ENCODE data around the gene TLL2.

The TLL2 gene

DNA sequence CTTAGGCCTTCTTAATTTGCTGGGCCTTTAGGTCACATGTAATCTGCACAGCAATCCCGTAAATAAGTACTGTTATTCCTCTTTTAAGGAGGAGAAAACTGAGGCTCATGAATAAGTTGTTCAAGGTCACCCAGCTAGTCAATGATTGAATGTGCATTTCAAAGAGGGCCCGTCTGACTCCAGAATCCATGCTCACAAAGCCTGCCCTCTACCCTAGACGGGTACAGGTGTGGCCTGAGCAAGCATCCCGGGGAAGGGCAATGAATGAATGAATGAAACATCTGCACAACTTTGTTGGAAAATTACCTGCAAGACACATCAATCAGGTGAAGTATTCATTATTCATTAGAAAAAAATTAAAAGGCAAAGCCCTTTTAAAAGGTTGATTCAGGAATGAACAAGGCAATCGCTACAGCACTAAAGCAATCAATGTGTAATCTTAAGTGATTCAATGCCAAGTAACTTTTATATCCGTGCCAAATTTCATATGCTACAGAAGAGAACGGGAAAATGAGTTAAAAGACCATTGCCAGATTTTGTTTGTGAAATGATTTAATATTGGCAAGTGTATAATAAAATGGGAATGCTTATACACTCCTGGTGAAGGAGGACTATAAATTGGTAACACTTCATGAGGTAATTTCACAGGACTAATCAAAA is 61.1 kb downstream of the TLL2 start:
- DNase-seq (ENCODE audit: low spot score), result no peak
- Histone ChIP-seq H3K4me3 (no peak overlapping the region), H3K27ac (no peak overlapping the region)
- TF ChIP-seq, protein P1, sequence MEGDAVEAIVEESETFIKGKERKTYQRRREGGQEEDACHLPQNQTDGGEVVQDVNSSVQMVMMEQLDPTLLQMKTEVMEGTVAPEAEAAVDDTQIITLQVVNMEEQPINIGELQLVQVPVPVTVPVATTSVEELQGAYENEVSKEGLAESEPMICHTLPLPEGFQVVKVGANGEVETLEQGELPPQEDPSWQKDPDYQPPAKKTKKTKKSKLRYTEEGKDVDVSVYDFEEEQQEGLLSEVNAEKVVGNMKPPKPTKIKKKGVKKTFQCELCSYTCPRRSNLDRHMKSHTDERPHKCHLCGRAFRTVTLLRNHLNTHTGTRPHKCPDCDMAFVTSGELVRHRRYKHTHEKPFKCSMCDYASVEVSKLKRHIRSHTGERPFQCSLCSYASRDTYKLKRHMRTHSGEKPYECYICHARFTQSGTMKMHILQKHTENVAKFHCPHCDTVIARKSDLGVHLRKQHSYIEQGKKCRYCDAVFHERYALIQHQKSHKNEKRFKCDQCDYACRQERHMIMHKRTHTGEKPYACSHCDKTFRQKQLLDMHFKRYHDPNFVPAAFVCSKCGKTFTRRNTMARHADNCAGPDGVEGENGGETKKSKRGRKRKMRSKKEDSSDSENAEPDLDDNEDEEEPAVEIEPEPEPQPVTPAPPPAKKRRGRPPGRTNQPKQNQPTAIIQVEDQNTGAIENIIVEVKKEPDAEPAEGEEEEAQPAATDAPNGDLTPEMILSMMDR (IDR thresholded peaks at IDR 0.05), result no peak

DNA sequence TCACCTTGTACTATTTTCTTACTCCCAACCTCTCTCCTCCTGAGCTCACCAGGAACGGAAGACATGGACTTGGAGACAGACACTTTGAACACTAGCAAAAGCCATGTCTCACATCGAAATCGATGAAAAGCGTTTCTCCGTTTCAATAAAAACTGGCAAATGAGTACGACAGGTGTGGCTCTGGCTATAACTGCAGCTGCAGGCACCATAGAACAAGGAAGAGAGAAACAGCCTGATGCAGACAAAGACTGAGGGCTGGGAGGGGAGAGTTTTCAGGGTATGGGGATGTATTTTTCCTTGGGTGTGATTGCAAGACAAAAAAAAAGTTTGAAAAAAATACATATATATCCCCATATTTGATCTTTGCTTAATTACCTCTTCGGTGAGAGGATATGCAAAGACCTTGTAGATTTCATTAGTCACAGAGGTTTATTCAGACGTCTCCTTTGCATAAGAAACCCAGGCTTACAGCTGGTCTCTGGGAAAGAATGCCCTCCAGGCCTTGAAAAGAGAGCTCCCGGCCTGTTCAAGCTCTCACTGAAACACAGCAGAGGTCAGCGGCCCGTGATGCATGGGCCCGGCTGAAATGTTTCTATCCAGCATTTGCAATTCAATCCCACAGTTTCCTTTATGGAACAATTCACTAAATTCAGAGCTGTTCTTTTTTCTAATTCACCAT is 63.1 kb downstream of the TLL2 start:
- no peak for DNase-seq (ENCODE audit: low spot score)
- no peak overlapping the region for H3K27ac ChIP-seq
- H3K4me3 ChIP-seq, result no peak overlapping the region
- TF ChIP-seq, protein P1 (IDR thresholded peaks at IDR 0.05), result no peak

DNA sequence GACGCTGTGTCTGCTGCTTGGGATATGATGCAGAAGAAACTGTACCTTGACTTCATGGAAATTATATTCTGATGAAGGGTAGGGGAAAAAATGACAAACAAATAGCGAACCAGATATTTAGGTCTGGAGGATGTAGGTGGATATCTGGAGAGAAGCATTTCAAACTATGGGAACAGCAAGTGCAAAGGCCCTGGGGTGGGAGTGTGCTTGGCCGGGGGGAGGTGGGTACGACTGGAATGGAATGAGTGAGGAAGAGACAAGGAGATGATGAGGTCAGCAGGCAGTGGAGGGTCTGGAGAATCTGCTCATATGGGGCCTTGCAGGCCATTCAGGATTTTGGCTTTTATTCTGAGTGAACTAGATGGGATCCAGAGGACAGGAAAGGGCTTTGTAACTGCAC is 65.2 kb downstream of the TLL2 start:
- H3K27ac ChIP-seq, result no peak overlapping the region
- TF ChIP-seq, protein P1 (IDR thresholded peaks at IDR 0.05), result no peak
- DNase-seq (ENCODE audit: low spot score), result peak; percentile 1
- H3K4me3 ChIP-seq, result no peak overlapping the region

DNA sequence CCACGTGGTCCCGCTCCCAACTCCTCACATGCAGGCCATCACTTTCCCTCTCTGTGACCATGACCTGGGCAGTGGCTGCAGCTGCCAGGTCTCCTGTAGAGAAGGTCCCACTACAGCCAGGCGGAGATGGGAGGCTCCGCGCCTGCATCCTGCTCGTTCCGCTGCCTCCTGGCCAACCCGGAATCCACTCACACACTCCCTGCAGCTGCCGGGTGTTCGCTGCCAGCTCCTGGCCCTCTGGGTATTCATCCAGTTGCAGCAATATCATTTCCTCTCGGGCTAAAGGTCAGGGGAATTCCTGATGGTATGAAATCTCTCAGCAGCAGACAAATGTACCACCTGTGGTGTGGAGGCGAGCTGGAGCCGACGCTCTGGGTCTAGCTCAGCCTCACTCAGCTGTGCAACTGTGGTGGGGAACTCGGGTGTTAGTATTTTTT is 65.7 kb downstream of the TLL2 start:
- no peak overlapping the region for H3K4me3 ChIP-seq
- TF ChIP-seq, protein P1 (IDR thresholded peaks at IDR 0.05), result no peak
- DNase-seq (ENCODE audit: low spot score), result no peak
- no peak overlapping the region for H3K27ac ChIP-seq

DNA sequence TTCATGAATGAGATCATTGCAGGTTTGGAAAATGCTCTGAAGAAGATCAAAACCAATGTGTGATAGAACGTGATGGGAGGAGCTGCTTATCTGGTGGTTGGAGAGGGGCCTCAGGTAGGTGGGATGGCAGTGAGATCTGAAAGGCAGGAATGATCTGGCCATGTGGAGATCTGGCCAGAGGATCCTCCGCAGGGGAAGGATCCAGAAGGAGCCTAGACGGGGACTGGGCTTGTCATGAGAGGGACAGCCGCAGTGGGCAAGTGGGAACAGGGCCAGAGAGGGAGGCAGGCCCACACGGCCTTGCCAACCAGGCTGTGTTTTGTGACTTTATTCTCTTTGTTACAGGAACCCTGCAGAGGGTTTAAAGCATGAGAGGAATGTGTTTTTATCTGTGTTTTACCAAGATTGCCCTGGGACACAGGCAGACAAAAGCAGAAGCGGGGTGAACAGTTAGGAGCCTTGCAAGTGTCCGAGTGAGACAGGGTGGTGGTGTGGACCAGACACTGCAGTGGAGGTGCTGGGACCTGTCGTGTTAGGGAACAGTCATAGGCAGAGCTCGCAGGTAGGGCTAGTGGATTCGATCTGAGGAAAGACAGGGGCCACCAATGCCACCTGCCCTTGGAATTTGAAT is 66.6 kb downstream of the TLL2 start:
- TF ChIP-seq, protein P1 (IDR thresholded peaks at IDR 0.05), result no peak

DNA sequence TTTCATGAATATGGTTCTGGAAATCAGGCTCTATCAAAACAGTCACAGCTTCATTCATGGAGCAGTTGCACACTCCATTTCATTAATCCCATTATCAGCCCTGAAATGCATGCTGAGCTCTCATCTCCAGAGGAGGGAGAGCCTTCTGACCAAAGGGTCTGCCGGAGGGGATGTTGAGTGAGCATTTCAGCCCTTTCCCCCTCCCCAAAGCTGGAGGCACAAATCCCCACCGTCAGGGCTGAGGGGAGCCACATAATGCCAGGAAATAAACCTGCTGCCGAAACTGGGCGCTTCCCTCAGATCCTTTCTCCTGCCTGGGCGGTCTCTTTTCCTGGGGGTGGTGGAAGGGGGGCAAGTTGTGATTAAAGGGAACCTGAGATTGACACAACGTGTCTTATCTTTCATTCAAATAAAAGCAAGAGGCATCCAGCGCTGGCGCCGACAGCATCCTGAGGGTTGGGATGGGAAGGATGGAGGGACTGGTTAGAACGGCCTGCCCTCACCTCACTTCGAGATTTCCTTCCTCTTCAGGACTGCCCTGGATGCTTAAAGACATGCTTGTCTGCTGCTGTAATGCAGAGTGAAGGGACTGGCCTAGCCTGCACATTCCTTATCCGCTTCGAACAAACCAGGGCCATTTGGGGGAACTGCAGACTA is 71.6 kb downstream of the TLL2 start:
- TF ChIP-seq, protein P1 (IDR thresholded peaks at IDR 0.05), result no peak
- DNase-seq (ENCODE audit: low spot score), result no peak
- Histone ChIP-seq H3K27ac (no peak overlapping the region), H3K4me3 (no peak overlapping the region)

More for the DNA sequence above, 66.6 kb downstream of the TLL2 start:
- no peak for DNase-seq (ENCODE audit: low spot score)
- Histone ChIP-seq H3K4me3 (no peak overlapping the region), H3K27ac (no peak overlapping the region)
